Left forelimb (tissue), 1 donor: Measurements from ENCODE around the gene CD200R1L.

Experiments
- DNase-seq: peaks from one replicate; pipeline ENCODE4 v3.0.0-alpha.2; 2018; ENCODE audit warnings: low spot score

Gene CD200R1L

DNA sequence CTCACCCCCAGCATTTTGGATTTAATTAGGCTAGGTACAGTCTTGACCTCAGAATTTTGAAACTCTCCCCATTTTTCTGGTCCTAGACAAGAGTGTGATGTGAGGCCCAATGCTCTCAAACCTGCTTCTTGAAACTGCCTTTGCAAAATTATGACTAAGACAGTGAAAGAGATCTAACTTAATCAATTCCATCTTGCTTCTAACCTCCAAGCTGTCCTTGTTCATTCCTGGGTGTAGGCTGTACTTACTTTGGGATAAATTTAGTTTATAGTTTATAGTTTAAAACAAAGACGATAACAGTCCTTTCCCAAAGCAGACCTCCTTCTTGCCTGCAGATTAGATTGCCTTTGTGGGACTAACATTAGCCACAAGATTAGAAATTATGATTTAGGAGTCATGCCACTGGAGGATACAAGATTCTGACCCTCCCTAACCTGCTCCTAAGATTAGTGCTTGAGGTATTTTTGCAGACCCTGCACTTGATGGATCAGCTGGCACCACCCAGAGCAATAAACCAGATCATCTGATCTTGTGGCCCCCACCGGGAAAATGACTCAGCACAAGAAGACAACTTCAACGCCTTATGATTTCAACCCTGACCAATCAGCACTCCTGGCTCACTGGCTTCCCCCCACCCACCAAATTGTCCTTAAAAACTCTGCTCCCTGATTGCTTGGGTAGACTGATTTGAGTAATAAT lies 59.6 kb downstream of the CD200R1L start:
- DNase-seq, result no peak

DNA sequence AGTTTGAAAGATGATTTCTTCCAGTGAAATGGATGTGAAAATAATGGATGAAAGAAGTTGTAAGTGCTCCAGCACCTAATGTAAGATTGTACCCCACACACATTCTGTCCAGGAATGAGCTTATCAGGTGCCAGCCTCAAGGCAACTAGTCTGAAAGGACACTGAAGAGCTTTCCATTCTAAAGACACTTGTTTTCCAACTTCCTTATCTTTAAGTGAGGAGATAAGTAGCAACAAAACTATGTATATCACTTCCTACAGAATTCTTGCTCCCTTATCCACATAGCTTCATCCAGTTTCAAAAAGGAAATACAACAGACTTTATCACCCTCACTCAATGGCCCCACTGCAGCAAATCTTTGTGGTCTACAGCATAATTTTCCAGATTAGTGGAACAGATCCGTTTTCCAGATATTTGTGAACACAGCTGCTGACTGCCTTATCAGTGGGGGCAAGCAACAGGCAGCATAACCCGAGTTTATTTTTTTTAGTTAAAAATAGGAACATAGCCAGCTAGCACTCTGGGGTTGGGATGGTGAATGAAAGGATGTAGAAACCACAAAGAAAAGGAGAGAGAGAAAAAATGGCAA lies 60.6 kb downstream of the CD200R1L start:
- no peak for DNase-seq

DNA sequence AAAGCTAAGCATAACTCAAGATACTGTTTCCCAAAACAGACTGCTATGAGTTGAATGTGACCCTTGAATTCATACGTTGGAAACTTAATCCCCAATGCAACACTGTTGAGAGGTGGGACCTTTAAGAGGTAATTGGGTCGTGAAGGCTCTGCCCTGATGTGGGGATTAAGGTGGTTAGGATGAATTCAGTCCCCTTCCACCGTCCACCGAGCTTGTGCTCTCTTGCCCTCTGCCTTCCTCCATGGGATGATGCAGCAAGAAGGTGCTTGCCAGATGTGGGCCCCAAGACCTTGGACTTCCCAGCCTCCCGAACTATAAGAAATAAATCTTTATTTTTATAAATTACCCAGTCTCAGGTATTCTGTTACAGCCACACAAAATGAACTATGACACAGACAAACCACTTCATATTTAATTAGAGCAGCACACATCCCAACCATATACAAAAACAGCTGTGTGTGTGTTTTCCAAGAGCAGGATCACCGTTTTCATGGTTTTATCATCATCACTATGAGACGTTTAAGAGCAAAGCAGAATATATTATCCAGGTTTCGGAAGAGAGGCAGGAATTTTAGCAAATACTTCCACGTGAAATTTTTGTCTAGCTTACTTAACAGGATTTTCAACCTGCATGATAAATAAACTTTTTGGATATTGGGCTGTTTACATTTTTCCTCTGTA lies 61.2 kb downstream of the CD200R1L start:
- no peak for DNase-seq

DNA sequence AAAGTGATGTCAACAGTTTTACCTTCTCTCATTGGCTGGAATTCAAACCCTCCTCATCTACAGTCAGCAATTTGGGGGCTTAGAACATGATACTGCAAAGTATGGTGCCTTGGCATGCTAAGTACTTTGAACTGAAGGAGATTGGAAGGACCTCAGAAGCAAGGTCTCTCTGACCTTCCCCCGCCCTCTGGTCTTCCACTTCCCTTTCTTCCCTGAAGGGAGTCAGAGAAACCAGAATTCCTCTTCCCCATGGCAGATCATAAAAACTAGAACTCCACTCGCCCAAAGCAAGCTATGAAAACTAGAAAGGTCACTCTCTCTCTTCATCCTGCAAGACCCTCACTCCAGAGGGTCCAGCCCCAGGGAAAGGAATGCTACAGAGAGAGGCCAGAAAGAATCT lies 64.2 kb downstream of the CD200R1L start:
- DNase-seq, result no peak

DNA sequence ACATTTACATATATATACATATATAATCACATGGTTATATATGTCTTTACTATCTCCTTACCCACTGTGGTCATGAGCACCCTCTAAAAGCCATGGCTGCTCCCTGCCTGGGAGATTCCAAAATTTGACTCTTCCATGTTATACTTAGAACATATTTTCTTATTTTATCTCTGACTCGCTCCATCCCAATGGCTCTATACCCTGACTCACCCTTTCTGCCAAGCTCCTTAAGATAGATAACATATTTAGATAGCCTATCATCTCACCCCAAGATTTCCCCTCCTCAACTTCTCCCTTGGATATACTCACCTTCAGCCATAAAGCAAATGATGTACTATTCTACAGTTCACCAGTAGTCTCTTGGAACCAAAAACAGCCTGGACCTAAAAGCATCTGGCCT lies 65.1 kb downstream of the CD200R1L start:
- no peak for DNase-seq

DNA sequence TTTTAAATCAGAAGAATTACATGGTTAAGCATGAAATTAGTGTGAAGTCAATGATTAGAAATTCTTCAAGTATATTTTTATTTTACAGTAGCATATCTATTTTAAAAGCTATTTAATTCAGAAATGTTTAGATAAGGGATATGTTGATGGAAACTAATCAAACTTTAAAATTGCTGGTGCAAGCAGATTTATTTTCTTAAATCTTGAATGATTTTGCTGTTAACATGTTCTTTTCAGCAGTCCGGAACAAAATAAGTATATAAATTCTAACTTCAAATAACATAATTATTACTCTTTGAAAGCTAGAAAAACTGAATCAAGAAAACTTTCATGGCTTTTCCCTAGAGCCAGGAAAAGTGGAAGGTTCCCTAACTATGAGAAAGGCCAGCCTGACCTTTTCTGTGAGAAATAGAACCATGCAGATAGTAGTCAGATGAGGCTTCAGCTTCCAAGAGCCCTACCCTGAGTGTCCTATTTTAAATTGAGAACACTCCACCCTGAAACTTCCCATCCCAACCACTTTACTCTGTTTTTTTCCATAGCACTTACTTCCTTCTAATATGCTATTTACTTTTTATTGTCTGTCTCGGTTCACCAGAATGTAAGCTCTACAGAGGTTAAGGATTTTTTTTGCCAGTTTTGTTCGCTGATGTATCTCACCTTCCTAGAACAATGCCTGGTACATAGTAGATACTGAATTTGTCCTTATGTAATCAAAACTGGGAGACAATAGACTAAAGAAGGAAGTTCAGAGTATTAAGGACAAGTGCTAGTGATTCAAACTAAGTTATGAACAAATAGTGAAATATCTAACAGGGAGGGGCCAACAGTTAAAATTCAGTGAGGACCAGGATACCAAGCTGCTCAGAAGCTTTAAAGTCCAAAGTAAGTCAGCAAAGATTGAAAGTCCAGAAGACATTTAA lies 66.8 kb downstream of the CD200R1L start:
- no peak for DNase-seq

DNA sequence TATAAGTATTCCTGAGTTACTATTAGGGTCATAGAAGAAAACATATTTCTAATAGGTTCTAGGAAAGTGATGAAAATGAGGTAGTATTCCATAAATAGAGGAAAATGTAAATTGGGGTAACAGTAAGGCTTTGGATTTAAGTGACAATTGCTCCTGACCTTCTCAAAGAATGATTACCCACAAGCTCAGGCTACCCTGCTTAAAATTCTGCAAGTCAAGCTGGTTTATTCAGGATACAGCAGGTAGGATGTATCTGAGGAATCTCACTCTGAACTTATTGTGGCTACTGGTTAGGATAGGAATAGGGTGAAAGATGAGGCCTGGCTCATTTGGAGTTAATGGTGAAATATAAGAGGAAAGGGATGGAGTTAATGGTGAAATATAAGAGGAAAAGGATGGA lies 67.7 kb downstream of the CD200R1L start:
- no peak for DNase-seq

DNA sequence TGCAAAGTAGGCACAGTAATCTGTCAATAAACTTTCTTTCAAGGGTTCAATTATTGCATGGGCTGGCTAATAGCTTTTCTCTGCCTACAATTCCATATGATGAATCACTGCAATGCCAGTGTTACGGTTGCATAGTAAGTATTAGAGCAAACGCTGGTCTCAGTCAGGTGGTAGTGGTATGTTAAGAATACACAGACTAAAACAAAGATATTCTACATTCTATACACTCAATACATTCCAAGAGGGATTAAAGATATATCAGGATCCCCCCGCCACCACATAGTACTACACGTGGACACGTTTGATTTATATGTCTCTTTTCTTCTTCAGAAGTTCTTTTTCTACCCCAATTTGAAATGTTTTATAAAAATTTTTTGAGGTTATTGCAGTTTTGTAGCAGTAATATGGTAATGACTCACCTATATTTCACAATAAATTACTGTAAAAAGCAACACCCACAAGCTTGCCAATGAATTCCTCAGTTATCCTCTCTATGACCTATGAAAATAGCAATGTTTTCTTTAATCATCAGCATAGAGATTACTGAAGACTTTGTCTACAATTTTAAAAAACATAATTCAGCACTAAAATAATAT lies 68.2 kb downstream of the CD200R1L start:
- DNase-seq, result no peak

DNA sequence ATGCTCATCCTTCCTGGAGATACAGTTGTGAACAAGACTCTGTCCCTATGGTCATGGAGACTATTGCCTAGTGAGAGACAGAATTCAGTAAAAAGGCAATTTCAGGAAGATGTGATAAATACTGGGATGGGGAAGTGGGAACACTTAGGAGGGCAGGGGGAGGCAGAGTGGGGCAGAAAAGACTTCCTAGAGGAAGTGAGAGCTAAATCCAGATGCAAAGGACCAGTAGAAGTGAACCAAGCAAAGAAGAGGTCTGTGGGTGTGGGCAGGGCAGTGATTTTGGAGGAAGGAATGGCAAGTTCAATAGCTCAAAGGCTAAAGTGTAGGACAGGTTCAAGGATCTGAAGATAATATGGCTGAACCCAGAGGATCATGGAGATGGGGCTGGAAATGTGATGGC lies 68.9 kb downstream of the CD200R1L start:
- DNase-seq, result no peak

DNA sequence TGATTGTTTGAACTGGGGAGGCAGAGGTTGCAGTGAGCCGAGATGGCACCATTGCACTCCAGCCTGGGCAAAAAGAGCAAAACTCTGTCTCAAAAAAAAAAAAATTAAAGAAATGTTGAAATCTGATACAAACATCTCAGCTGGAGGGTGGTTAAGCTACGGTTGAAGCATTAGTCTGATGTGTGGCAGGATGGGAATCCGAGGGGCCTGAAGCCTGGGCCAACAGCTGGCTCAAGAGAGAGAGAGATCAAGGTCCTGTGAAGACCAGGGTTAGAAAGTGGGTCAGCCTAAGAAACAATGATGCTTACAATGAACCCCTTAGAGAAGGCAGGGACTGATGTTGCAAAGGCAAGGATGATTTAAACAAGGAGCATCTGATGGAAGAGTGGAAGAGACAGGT lies 69.8 kb downstream of the CD200R1L start:
- DNase-seq, result no peak

DNA sequence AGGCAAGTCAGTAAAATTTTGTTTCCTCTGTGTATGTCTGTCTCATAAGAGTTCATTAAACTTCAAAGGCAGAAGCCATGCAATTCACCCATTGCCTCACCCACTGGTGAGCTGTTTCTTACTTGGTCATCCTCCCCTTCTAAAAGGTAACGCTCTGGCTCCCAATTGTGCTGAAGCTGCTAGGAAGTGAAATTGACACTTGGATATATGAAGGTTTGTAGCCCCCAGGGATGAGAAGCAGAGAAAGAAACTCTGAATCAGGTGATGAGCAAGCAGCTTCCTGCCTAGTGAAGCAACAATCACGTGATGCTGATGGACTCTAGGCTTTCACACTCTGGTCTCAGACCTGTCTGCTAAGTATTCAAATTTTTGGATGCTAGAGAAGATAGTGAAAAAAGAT lies 70.7 kb downstream of the CD200R1L start:
- no peak for DNase-seq

DNA sequence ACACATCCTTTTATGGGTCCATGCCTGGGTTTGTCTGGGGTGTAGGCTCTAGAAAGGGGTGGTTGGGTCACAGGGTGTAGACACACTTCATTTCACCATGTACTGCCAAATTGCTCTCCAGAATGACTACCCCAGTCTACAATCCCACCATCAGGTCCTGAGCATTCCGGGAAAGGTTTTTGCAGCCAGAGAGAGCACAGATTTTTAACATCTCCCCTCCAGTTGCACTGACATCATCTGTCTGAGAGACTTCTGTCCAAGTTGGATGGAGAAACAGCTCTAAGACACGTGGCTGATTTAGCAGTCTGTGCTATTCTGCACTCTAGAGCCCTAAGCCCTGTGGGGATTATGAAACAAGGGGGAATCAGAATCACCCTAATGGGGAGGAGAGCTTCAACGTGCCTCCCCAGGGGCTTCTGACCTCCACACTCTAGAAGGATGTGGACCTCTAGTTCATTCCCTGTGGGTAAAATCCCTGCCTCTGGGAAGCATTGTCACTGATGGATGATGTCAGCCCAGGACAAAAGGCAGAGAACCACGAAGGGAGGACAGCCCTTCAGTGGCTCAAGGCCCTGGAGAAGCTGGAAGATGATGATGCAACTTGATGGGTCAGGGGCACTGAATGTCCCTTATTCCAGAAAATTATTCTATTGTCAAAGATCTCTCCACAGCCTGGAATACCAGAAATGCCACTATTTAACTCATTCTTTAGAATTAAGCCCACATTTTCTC lies 71.5 kb downstream of the CD200R1L start:
- no peak for DNase-seq

DNA sequence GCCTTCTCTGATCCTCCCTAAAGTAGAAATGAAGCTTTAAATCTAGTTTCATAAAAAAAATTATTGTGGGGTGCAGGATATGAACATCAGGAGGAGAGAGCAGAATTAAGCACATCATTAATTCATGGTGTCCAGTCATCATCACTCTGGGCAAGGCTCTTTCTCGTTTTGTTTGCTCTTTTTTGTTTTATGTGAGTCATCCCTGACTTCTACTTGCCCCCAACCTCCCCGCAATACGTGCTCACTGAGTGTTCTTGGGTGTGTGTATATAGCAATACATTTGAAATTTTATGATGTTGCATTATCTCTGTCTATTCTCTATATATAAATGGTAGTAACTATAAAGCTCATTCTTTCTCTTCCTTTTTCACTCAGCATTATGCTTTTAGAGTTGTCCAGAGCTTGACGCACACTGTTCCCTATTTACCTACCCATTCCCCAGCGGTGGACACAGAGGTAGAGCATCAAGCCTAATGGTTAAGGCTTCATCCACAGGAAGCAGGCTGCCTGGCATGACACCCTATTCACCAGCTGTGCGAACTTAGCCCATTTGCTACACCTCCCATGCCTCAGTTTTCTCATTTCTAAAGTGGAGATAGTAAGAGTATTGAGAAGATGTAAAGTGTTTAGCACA lies 72.3 kb downstream of the CD200R1L start:
- no peak for DNase-seq

DNA sequence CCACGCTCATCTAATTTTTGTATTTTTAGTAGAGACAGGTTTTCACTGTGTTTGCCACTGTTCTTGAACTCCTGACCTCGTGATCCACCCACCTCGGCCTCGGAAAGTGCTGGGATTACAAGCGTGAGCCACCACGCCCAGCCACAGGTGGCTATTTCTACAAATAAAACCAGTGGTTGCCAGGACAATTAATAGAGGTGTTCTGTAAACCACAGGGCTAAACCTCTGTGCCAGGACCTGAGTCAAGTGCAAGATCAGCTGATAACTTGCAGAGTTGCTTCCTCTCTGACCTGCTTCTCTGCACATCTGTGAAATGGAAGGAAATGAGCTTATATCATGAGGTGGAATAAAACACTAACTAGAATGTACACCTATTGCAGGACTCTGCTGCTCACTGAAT lies 72.8 kb downstream of the CD200R1L start:
- DNase-seq, result no peak

DNA sequence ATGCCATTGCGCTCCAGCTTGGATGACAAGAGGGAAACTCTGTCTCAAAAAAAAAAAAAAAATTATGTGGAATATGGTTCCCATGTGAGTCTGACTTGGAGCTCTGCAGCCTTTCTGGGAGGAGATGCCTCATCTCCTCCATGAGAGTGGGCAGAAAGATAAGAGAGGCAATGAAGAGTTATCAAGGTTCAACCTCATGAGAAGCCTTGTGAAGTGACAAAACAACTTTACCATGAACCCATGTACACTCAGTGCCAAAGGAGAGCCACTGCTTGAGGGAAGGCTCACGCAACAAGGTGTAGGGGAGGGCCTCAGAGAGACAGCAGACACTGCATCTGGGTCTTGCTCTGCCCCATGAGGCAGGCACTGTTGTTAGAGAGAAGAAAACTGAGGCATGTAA lies 75.7 kb downstream of the CD200R1L start:
- no peak for DNase-seq

DNA sequence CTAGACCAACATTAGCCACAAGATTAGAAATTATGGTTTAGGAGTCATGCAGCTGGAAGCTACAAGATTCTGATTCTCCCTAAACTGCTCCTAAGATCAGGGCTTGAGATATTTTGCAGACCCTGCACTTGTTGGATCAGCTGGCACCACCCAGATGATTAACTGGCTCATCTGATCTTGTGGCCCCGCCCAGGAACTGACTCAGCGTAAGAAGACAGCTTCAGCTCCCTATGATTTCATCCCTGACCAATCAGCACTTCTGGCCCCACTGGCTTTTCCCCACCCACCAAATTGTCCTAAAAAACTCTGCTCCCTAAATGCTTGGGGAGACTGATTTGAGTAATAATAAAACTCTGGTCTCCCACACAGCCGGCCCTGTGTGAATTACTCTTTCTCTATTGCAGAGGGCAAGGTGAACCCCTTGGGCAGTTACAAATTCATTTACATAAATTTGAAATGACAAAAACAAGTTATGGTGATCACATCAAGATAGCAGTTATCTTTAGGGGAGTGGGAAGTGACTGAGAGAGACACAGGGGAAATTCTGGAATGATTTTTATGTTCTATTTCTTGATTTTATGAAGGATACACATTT lies 76.5 kb downstream of the CD200R1L start:
- DNase-seq, result no peak

DNA sequence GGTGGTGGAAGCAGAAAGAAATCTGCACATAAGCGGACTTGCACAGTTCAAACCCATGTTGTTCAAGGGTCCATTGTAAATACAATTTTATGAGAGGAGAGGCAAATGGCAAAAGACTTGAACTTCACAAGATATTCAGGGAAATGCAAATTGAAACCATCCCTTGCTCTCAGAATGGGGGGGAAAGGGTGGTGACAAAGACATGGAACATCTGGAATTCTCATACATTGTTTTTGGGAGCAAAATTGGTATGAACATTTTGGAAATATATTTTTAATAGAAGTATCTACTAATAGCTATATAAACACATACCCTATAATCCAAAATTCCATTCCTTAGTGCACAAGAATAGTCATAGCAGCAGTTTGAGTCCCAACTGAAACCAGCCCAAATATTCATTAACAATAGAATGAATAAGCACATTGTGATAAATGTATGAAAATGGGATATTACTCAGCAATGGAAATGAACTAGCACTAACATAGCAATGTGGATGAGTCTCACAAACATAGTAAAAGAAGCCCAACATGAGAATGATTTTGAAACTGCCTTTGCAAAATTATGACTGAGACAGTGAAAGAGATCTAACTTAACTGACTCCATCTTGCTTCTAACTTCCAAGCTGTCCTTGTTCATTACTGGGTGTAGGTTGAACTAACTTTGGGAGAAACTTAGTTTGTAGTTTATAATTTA lies 77.2 kb downstream of the CD200R1L start:
- DNase-seq, result no peak

DNA sequence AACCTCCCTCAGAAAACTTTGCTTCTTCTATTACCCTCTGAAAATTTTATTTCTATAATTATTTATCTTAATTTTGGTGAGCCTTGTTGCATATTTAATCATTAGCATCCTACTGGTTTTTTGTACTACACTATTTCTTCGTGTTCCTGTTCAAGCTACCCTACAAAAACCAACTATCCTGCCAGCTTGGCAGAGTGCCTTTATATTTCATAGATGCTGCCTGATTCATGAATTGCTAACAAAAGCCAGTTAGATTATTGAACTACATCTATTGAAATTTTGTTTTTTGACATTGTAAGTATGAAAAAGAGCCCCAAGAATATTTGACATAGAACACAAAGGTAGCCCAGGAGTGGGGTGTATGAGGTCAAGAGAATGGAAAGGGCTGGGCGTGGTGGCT lies 78.9 kb downstream of the CD200R1L start:
- no peak for DNase-seq

DNA sequence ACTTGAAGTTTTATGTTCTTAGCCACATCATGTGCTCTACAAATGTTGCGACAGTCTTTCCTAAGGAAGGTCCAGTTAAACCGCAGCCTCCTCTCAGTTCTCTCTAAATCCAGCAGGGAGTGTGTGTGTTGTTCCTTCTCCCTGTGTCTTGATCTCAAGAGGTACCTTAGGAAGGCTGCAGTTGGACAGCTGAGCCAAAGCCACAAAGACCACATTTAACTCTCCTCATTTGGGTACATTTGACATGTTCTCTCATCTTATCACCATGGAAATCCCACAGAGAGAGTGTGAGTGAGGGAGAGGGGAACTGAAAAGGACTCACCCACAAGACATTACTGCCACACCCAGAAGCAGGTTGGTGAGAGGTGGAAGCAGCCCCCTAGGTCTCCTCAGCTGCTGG lies 79.5 kb downstream of the CD200R1L start:
- no peak for DNase-seq
